Stimulated activated CD4-positive, alpha-beta T cell treated with anti-CD3 and anti-CD28 coated beads, Interleukin-2, amount 100 ng/mL, for 48 hours (primary cell): Measurements from ENCODE around the gene CLCNKA.
A peak's percentile ranks its signal among the peaks of the same experiment; 100 is the strongest.
"Not testable (repeated sequence)": the region's sequence is repeated elsewhere in the genome, so short reads cannot be mapped to it uniquely, and the experiment has no call there.

Experiments
- DNase-seq, 2 donors: peaks; one replicate each; pipeline ENCODE4 v3.0.0-alpha.2; 2020

The CLCNKA gene

DNA sequence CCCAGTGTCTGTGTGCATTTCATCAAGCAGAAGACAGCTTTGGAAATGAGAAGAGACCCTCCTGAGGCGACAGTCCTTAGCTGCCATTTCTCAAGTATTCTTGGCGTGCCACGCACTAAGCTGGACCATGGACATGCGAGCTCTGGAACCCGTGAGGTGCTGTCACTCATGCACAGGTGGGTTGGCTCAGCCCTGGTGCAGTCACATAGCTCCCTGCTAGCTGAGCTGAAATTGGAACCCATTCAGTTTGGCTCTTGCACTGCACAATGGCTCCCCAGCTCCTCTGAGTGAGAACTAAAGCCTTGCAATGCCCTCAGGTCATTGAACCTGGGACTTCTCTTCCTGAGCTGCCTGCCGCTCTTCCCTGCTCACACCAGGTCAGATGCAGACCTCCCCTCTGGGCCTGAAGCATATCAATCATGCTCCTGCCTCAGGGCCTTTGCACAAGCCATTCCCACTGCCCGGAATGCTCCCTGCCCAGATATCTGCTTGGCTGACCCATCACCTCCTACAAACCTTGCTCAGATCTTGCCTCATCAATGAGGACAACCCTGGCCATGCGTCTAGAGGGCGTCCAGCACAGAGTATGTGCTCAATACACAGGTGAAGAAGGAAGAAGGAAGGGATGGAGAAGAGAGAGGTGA lies 24.1 kb upstream of the CLCNKA start:
- DNase-seq: no peak

DNA sequence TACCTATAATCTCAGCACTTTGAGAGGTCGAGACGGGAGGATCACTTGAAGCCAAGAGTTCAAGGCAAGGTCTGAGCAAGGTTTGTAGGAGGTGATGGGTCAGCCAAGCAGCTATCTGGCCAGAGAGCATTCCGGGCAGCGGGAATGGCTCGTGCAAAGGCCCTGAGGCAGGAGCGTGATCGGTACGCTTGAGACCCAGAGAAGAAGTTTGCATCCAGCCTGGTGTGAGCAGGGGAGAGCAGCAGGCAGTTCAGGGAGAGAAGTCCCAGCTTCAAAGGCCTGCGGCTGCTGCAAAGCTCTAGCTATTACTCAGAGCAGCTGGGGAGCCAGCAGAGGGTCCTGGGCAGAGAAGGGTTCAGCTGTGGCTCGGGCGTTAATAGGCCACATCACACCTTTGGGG lies 22.9 kb upstream of the CLCNKA start:
- DNase-seq: no peak

DNA sequence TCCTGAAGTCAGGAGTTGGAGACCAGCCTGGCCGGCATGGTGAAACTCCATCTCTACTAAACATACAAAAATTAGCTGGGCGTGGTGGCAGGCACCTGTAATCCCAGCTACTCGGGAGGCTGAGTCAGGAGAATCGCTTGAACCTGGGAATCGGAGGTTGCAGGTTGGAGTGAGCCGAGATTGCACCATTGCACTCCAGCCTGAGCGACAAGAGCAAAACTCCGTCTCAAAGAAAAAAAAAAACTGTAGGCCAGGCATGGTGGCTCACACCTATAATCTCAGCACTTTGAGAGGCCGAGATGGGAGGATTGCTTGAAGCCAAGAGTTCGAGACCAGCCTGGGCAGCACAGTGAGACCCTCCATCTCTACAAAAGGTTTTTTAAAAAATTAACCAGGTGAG lies 20.6 kb upstream of the CLCNKA start:
- DNase-seq: not testable (repeated sequence)

GRCh38 chr1:16005597-16005996 lies 16.2 kb upstream of the CLCNKA start:
- DNase-seq: no peak

DNA sequence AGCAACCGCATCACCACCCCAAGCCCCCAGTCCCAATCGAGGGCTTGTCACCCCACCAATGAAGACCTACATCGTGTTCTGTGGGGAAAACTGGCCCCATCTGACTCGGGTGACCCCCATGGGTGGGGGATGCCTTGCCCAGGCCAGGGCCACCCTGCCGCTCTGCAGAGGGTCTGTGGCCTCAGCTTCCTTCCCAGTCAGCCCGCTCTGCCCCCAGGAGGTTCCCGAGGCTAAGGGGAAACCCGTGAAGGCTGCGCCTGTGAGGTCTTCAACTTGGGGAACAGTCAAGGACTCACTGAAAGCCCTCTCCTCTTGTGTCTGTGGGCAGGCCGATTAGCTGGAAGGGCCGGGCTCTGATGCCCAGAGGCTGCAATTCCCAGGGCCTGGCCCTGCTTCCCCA lies 15.8 kb upstream of the CLCNKA start:
- no peak for DNase-seq

- DNase-seq: no peak
Observed at GRCh38 chr1:16006552-16007485, 15.0 kb upstream of the CLCNKA start.

DNA sequence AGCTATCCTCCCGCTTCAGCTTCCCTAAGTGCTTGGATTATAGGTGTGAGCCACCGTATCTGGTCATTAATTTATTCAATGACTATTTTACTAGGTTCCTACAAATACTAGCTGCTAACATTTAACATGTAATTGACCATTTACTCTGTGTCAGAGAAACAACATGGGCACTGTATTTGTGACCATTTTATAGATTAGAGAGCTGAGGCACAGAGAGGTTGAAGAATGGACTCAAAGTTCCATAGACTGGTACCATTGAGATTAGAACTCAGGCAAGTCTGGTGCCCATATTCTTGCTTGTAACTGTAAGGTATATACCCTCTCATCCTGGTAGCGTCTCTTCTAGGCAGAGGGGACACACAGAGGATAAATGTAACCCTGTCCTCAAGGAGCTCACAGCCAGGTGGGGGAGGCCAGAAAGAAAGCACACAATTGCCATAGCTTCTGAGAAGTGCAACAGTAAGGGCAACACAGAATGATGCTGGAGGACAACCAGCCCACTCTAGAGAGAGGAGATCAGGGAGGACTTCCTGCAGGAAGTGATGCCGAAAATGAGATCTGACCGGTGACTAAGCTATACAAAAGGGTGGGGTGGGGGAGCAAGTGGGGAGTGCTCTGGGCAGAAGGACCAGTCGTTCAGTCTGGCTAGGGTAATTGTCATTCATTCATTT lies 14.0 kb upstream of the CLCNKA start:
- no peak for DNase-seq

DNA sequence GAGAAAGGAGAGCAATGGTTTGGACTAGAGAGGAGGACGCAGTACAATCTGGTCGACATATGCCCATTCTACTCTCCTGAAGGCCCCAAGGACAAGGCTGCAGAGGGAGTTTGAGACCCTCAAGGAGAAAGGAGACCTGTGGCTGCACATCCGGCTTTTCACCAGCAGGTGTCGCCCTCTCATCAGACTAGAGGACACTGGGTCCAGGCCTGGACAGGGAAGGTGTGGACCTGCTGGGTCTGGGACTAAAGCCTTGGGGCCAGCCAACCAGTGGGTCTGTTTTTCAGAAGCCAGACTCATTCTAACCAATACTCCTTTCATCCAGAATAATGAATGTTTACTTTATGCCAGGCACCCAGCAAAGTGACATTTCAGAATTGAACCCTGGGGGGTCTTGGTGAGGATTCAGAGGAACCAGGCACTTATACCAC lies 12.8 kb upstream of the CLCNKA start:
- peak; percentile 74 to 79 for DNase-seq

- no peak for DNase-seq
Observed at GRCh38 chr1:16009678-16010077, 12.2 kb upstream of the CLCNKA start.

GRCh38 chr1:16010837-16011236 lies 11.0 kb upstream of the CLCNKA start:
- no peak for DNase-seq

DNA sequence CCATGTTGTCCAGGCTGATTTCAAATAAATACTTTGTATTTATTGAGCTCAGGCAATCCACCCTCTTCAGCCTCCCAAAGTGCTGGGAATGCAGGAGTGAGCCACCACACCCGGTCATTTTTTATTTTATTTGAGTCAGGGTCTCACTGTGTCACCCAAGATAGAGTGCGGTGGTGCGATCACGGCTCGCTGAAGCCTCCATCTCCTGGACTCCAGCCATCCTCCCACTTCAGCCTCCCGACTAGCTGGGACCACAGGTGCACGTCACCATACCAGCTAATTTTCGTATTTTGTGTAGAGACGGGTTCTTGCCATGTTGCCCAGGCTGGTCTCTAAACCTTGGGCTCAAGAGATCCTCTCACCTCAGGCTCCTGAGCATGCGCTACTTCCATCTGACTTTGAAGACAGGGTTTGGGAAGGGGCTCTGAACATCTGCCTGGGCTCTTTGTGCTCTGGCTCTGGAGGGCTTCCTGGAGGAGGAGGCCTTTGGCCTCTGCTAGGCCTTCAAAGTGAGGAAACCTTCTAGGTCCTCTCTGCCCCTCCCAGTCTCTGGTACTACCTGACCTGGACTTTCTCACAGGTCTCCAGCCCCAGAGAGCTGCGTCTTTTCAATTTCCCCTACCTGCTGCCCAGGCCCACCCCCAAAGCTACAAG lies 9.8 kb upstream of the CLCNKA start:
- DNase-seq: no peak

DNA sequence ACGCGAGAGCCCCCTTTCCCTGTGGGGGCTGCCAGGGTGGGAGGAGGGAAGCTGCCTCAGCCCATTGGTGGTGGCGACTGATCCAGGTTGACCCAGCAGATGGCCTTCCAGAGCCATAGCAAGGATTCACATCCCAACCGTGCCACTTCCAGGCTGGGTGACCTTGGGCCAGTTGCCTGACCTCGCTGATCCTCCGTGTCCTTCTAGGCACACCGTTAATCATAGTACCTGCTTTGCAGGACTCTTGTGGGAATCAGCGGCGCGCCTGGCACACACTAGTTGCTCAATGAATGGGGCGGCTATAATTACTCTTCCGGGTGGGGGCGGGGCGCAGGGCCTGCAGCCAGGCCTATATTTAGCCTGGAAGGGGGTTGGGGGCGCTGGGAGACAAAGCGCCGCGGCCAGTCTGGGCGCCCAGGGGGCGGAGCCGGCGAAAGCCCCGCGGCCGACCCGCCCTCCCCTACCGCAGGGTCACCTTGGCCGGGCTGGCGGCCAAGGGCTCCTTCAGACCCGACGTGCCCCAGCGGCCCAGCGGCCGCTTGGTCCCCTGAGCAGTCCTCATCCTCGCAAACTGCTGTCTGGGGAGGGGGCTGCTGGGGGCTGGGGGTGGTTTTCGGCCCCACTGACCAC lies 9.1 kb upstream of the CLCNKA start:
- peak; percentile 15 to 30 for DNase-seq

DNA sequence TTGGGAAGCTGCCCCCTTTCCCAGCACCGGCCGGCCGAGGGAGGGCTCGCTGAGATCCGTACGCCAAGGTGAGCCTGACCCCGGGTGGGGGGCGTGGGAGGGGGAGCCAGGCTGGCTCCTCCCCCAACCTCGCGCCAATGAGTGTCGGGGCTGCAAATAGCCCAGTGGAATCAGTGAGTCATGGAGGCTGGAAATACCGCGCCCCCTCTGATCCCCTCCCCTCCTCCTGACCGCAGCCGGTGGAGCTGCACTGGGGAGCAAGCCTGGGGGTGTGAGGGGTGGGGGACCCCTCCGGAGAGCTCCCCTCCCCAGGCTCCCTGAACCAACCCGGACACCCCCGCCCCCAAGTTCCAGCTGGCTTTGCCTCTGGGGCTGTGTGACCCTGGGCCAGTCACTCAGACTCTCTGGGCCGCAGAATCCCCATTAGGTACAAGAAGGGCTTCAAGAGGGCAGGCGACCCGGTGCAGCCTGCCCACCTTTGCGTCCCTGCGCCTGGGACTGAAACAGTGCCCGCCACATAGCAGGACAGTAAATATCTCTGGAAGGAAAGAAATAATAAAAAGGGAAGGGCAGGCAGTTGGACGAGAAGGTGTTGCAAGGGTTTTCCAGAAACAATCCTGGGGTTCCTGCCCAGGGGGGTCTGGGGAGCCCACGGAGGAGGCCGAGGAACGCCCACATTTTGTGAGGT lies 8.5 kb upstream of the CLCNKA start:
- peak in 1 of 2 donors; percentile 33 for DNase-seq

DNA sequence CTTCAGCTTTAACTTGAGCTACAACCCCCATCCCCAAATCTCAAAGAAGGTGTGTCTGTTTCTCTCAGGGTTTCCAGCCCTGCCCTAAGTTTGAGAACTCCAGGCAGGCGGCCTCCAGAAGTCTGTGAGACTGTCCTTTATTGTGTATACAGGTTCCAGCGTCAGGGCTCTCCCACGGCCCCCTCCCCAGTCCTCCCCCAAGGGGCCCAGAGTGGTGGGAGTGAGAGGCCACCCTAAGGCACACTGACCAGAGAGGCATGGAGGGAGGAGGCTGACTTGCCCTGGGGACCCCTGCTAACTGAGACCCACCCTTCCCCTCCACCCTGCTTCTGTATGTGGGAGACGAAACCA lies 8.0 kb upstream of the CLCNKA start:
- no peak for DNase-seq

- no peak for DNase-seq
Observed at GRCh38 chr1:16014509-16015482, 7.0 kb upstream of the CLCNKA start.

- no peak for DNase-seq
Observed at GRCh38 chr1:16015491-16015890, 6.3 kb upstream of the CLCNKA start.

DNA sequence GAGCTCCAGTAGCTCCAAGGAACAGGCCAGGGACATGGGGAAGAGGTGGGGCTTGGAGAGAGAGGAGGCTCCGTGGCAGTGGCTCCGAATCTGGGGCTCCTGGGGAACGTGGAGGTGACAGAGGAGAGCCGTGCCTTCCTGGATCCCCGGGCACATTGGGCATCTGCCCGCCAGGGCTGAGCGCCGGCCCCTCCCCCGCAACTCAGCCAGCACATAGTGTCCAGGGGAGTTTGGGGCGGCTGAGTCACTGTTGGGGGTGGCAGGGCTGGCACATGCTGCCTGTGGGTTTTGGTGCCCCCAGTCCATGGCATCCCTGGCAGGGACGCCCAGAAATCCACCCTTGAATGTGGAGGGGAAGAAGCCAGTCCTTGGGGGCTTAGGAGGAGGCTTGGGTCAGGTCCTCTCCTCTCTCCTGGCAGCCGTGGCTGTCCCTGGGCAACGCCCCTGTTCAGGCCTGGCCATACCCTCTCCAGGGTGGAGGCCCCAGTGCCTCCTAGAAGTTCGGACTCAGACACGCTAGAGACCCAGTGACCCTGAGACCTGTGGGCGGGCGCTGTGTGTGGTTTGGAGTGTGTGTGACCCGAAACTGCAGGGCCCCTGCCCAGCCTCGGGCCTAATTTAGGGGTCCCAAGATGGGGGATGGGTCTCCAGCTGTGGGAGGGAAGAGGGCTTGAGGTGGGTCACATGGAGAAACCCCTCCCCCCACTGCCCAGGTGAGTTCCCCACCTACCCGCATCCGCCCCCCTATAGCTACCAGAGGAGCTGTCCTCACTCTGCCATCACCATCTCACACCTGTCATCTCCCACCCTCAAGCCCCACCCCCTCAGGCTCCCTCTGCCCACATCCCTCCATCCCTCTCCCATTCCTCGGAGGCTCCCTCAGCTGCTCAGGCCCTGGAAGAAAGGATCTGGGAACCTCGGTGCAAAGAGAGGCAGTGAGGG lies 5.6 kb upstream of the CLCNKA start:
- no peak for DNase-seq

DNA sequence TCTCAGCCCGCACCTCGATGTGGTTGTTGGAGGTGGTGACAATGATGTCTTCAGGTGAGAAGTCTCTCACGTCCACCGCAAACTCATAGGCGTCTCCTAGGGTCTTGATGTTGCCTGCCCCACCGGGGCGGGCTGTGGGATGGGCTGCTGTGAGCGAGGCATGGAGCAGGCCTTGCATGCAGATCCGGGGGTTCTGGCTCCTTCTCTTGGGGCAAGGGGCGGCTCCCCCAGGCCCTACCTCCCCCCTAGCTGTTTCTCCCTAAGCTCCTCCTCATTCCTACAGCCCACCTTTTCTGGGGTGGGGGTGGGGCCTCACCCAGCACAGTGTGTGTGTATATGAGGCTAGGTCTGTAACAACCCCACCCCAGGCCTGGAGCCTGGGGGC lies 4.8 kb upstream of the CLCNKA start:
- no peak for DNase-seq

- DNase-seq: no peak
Observed at GRCh38 chr1:16017461-16018303, 4.2 kb upstream of the CLCNKA start, which contains the start of gene HSPB7. TSS of gene HSPB7 (minus strand) at chr1:16018043. CDS start at chr1:16017963, 80 bp downstream.
